H9 (cell line): Measurements from ENCODE around the gene MED1. TPM values are rescaled to one million over a fixed set of nuclear protein-coding genes. Genes with fewer than 3 reads are reported as not detected.

Source experiments
- DNase-seq: peaks from one replicate; pipeline ENCODE4 v3.0.0-alpha.2; 2017
- H2AFZ ChIP-seq: one replicate; pipeline ENCODE4 v1.6.1; 2013; ENCODE audit warnings: mild to moderate bottlenecking, low read length, control low read depth, moderate library complexity
- H2AK5ac ChIP-seq: 2 replicates; pipeline ENCODE4 v1.6.1; 2013; ENCODE audit warnings: low read length, control low read depth, mixed read lengths; ENCODE audit not compliant: insufficient read length
- H2BK120ac ChIP-seq: one replicate; pipeline ENCODE4 v1.6.1; 2013; ENCODE audit warnings: low read depth, mild to moderate bottlenecking, low read length, control low read depth, inconsistent platforms; ENCODE audit not compliant: poor library complexity, severe bottlenecking
- H2BK12ac ChIP-seq: 2 replicates; pipeline ENCODE4 v1.6.1; 2013; ENCODE audit warnings: low read length, control low read depth, mixed read lengths, low read depth; ENCODE audit not compliant: insufficient read length
- H2BK15ac ChIP-seq: 2 replicates; pipeline ENCODE4 v1.6.1; 2013; ENCODE audit warnings: low read depth, low read length, control low read depth
- H2BK20ac ChIP-seq: one replicate; pipeline ENCODE4 v1.6.1; 2013; ENCODE audit warnings: low read depth, mild to moderate bottlenecking, low read length, control low read depth, inconsistent platforms; ENCODE audit not compliant: poor library complexity, severe bottlenecking
- H2BK5ac ChIP-seq: 2 replicates; pipeline ENCODE4 v1.6.1; 2013; ENCODE audit warnings: low read length, control low read depth, mixed read lengths; ENCODE audit not compliant: insufficient read length
- H3K14ac ChIP-seq: 2 replicates; pipeline ENCODE4 v1.6.1; 2013; ENCODE audit warnings: low read length, control low read depth; ENCODE audit not compliant: insufficient read depth
- H3K18ac ChIP-seq: 2 replicates; pipeline ENCODE4 v1.6.1; 2013; ENCODE audit warnings: low read depth, mild to moderate bottlenecking, mixed read lengths, low read length, control low read depth; ENCODE audit not compliant: insufficient read length
- H3K23ac ChIP-seq: 2 replicates; pipeline ENCODE4 v1.6.1; 2013; ENCODE audit warnings: low read length, control low read depth, mixed read lengths, low read depth; ENCODE audit not compliant: insufficient read length
- H3K23me2 ChIP-seq: 2 replicates; pipeline ENCODE4 v1.6.1; 2013; ENCODE audit warnings: low read depth, mild to moderate bottlenecking, mixed read lengths, low read length, control low read depth; ENCODE audit not compliant: insufficient read length, poor library complexity, severe bottlenecking
- H3K27ac ChIP-seq: 2 replicates; pipeline ENCODE4 v1.5.1; 2013; ENCODE audit warnings: low read length, control low read depth, mixed read lengths, low read depth; ENCODE audit not compliant: insufficient read length
- H3K27me3 ChIP-seq: 2 replicates; pipeline ENCODE4 v1.6.1; 2013; ENCODE audit warnings: low read length, control low read depth, inconsistent platforms; ENCODE audit not compliant: insufficient read depth
- H3K4ac ChIP-seq: 2 replicates; pipeline ENCODE4 v1.6.1; 2013; ENCODE audit warnings: low read depth, mild to moderate bottlenecking, control low read depth, inconsistent platforms, low read length, moderate library complexity
- H3K4me1 ChIP-seq: 2 replicates; pipeline ENCODE4 v1.6.1; 2013; ENCODE audit warnings: low read length, control low read depth, inconsistent platforms; ENCODE audit not compliant: insufficient read depth
- H3K4me2 ChIP-seq: 2 replicates; pipeline ENCODE4 v1.6.1; 2013; ENCODE audit warnings: low read length, control low read depth, mixed read lengths; ENCODE audit not compliant: insufficient read length, insufficient read depth
- H3K56ac ChIP-seq: 2 replicates; pipeline ENCODE4 v1.6.1; 2013; ENCODE audit warnings: low read depth, mild to moderate bottlenecking, mixed read lengths, low read length, control low read depth; ENCODE audit not compliant: insufficient read length
- H3K79me1 ChIP-seq: 2 replicates; pipeline ENCODE4 v1.6.1; 2013; ENCODE audit warnings: low read depth, mild to moderate bottlenecking, moderate library complexity, low read length, control low read depth, inconsistent platforms; ENCODE audit not compliant: insufficient read depth, poor library complexity, severe bottlenecking
- H3K79me2 ChIP-seq: 2 replicates; pipeline ENCODE4 v1.6.1; 2013; ENCODE audit warnings: low read length, control low read depth, inconsistent platforms; ENCODE audit not compliant: insufficient read depth
- H3K9ac ChIP-seq: 2 replicates; pipeline ENCODE4 v1.6.1; 2013; ENCODE audit warnings: low read length, control low read depth, mixed read lengths; ENCODE audit not compliant: insufficient read length; ENCODE audit errors: extremely low read depth
- H3K9me3 ChIP-seq: one replicate; pipeline ENCODE4 v1.6.1; 2013; ENCODE audit warnings: low read depth, low read length, inconsistent platforms; ENCODE audit not compliant: control insufficient read depth
- H3T11ph ChIP-seq: one replicate; pipeline ENCODE4 v1.6.1; 2013; ENCODE audit warnings: mild to moderate bottlenecking, low read length, control low read depth, inconsistent platforms
- H4K20me1 ChIP-seq: one replicate; pipeline ENCODE4 v1.6.1; 2013; ENCODE audit not compliant: control insufficient read depth, insufficient read length, insufficient read depth
- H4K5ac ChIP-seq: 2 replicates; pipeline ENCODE4 v1.6.1; 2013; ENCODE audit warnings: low read depth, mild to moderate bottlenecking, mixed read lengths, low read length, control low read depth; ENCODE audit not compliant: insufficient read length
- H4K8ac ChIP-seq: replicated peaks from 2 replicates; pipeline ENCODE4 v1.6.1; 2013; ENCODE audit warnings: low read length, control low read depth, mixed read lengths, low read depth; ENCODE audit not compliant: insufficient read length
- H4K91ac ChIP-seq: 2 replicates; pipeline ENCODE4 v1.6.1; 2013; ENCODE audit warnings: low read depth, mild to moderate bottlenecking, moderate library complexity, mixed read lengths, low read length, control low read depth; ENCODE audit not compliant: insufficient read length
- H3K27ac Mint-ChIP-seq, 3 experiments: 2 replicates in 2 of 3; 3 replicates in 1 of 3; pipeline ENCODE4 v1.8.0; 2020 to 2021; ENCODE audit warnings: mixed read lengths in 3 of 3, mild to moderate bottlenecking in 1 of 3, moderate library complexity in 1 of 3
- H3K27me3 Mint-ChIP-seq: 2 replicates; pipeline ENCODE4 v1.8.0; 2021; ENCODE audit warnings: low read depth, mild to moderate bottlenecking, moderate library complexity, mixed read lengths
- H3K36me3 Mint-ChIP-seq, 3 experiments: 2 replicates in 2 of 3; 3 replicates in 1 of 3; pipeline ENCODE4 v1.8.0; 2020 to 2021; ENCODE audit warnings: low read depth in 3 of 3, mixed read lengths in 3 of 3; ENCODE audit not compliant: insufficient read depth in 1 of 3
- H3K4me1 Mint-ChIP-seq, 2 experiments: 2 replicates each; pipeline ENCODE4 v1.8.0; 2020; ENCODE audit warnings: mixed read lengths in 2 of 2
- H3K4me3 Mint-ChIP-seq, 2 experiments: 2 replicates in 1 of 2; 3 replicates in 1 of 2; pipeline ENCODE4 v1.8.0; 2020 to 2021; ENCODE audit warnings: mild to moderate bottlenecking in 2 of 2, mixed read lengths in 2 of 2, moderate library complexity in 1 of 2
- H3K9me3 Mint-ChIP-seq, 2 experiments: 2 replicates in 1 of 2; 3 replicates in 1 of 2; pipeline ENCODE4 v1.8.0; 2020; ENCODE audit warnings: mild to moderate bottlenecking in 2 of 2, mixed read lengths in 2 of 2, moderate library complexity in 1 of 2
- CTCF ChIP-seq: fragments of 200-600 bp; sonication (generic); conservative IDR thresholded peaks from 3 replicates; pipeline ENCODE4 v1.8.0; 2021; ENCODE audit warnings: antibody characterized with exemption, mild to moderate bottlenecking
- WGBS: extraction: QIAGEN DNeasy Blood & Tissue Kit; methylation state at CpG from one replicate; pipeline ENCODE4 v1.1.7; 2013; ENCODE audit warnings: missing lambda C conversion rate, low lambda C conversion rate, mixed read lengths; ENCODE audit not compliant: insufficient read length; ENCODE audit errors: extremely low coverage; 5-methylcytosine and 5-hydroxymethylcytosine counted together
- total RNA-seq: library from RNA; stranded (reverse); gene quantifications from 2 replicates; pipeline ENCODE4 v1.2.1, GENCODE V29; 2021

Gene MED1
- total RNA-seq, 1 experiment from 2014 or later, result 59.2 TPM

GRCh38 chr17:39447561-39447960 is 3.5 kb downstream of the MED1 start:
- Histone ChIP-seq H3K79me2 (peaks cover 11% of the 10 kb centered on the region; the same call in 1 of the 2 replicates), H2AFZ (no peak overlapping the region), H3K9ac (no peak overlapping the region), H3K4ac (no peak overlapping the region), H2BK12ac (no peak overlapping the region), H3K23ac (no peak overlapping the region), H3K14ac (no peak overlapping the region), H2BK20ac (no peak overlapping the region), H4K5ac (no peak overlapping the region), H3K9me3 (no peaks in the 10 kb centered on the region), H3K27me3 (no peaks in the 10 kb centered on the region), H3K79me1 (peaks cover 6% of the 10 kb centered on the region), H3K4me2 (no peak overlapping the region), H4K20me1 (no peaks in the 10 kb centered on the region), H4K91ac (no peak overlapping the region), H4K8ac (no peak overlapping the region), H3K4me1 (no peaks in the 10 kb centered on the region), H3K56ac (no peak overlapping the region), H3K23me2 (peaks cover 9% of the 10 kb centered on the region), H3K27ac (no peak overlapping the region), H2BK120ac (no peak overlapping the region), H2BK5ac (no peak overlapping the region), H2BK15ac (no peak overlapping the region), H3K18ac (no peak overlapping the region), H3T11ph (no peak overlapping the region), H2AK5ac (no peak overlapping the region)
- Mint-ChIP-seq H3K9me3 (no peaks in the 10 kb centered on the region), H3K4me3 (no peak overlapping the region), H3K36me3 (peaks cover 17 to 49% (median 33%) of the 10 kb centered on the region in 3 experiments; a peak in 6 of 7 replicates), H3K4me1 (peaks cover 3 to 4% of the 10 kb centered on the region in 2 experiments), H3K27me3 (no peaks in the 10 kb centered on the region), H3K27ac (no peak overlapping the region)
- no peak for DNase-seq
- TF ChIP-seq CTCF, result no peak
- WGBS, result no CpG with 5 or more reads among the region's 5 CpGs
